Loucy (cell line): ENCODE results near the gene LRRC46.

Experiments used
- EZH2phosphoT487 ChIP-seq: fragments of 200-600 bp; IDR thresholded peaks from 2 replicates; pipeline ENCODE4 v1.6.1; 2018; ENCODE audit warnings: antibody characterized with exemption, mild to moderate bottlenecking, moderate library complexity, borderline replicate concordance
- TF ChIP-seq, protein P1 (sequence below): fragments of 200-600 bp; sonication (generic); conservative IDR thresholded peaks from 2 replicates; pipeline ENCODE4 v1.5.1; 2014; ENCODE audit warnings: mild to moderate bottlenecking, antibody characterized with exemption, low read length

DNA sequence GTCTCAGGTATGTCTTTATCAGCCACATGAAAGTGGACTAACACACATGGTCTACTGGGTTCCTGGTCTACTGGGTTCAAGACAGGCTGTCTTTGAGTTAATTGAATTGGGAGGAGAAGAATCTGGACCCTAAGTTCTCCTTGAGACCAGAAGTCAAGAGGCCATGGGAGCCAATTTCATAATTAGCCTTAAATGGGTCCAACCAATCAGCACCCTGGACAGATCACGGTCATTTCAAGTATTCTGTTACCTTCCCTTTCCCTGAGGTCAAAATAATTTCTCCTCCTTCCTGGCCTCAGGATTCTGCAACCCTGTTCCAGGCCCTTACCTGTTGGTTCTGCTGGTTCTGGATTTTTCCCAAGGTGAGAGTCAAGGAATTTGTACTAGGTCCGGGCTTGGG lies 33.7 kb upstream of the LRRC46 start:
- TF ChIP-seq, protein P1, sequence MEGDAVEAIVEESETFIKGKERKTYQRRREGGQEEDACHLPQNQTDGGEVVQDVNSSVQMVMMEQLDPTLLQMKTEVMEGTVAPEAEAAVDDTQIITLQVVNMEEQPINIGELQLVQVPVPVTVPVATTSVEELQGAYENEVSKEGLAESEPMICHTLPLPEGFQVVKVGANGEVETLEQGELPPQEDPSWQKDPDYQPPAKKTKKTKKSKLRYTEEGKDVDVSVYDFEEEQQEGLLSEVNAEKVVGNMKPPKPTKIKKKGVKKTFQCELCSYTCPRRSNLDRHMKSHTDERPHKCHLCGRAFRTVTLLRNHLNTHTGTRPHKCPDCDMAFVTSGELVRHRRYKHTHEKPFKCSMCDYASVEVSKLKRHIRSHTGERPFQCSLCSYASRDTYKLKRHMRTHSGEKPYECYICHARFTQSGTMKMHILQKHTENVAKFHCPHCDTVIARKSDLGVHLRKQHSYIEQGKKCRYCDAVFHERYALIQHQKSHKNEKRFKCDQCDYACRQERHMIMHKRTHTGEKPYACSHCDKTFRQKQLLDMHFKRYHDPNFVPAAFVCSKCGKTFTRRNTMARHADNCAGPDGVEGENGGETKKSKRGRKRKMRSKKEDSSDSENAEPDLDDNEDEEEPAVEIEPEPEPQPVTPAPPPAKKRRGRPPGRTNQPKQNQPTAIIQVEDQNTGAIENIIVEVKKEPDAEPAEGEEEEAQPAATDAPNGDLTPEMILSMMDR, result no peak
- TF ChIP-seq EZH2phosphoT487, result no peak
